SH-SY5Y (cell line): Measurements from ENCODE around the gene MSH6.

Experiments used
- GATA2 ChIP-seq: IDR thresholded peaks from 2 replicates; pipeline ENCODE4 v1.6.1; 2011; ENCODE audit warnings: mild to moderate bottlenecking, low read depth, low read length
- GATA3 ChIP-seq: IDR thresholded peaks from 2 replicates; pipeline ENCODE4 v1.6.1; 2011; ENCODE audit warnings: low read depth, mild to moderate bottlenecking, low read length, moderate library complexity

The MSH6 gene

GRCh38 chr2:47850198-47850597 is 67.3 kb downstream of the MSH6 start:
- no peak for TF ChIP-seq GATA3
- TF ChIP-seq GATA2: no peak
